H1 (cell line): ENCODE results near the gene LDB1. TPM values are rescaled to one million over a fixed set of nuclear protein-coding genes. Genes with fewer than 3 reads are reported as not detected.
A peak's percentile ranks its signal among the peaks of the same experiment; 100 is the strongest.

Experiments used
- ATF2 ChIP-seq: IDR thresholded peaks from 2 replicates; pipeline ENCODE4 v1.6.1; 2012; ENCODE audit warnings: low read length, inconsistent platforms
- BRCA1 ChIP-seq: IDR thresholded peaks from 2 replicates; pipeline ENCODE4 v1.6.1; 2012; ENCODE audit warnings: low read depth, low read length, improper control_type of control experiment
- CREB1 ChIP-seq: IDR thresholded peaks from 2 replicates; pipeline ENCODE4 v1.6.1; 2012; ENCODE audit warnings: inconsistent platforms
- CTBP2 ChIP-seq: IDR thresholded peaks from 2 replicates; pipeline ENCODE4 v1.7.0; 2011; ENCODE audit warnings: borderline replicate concordance, mild to moderate bottlenecking, moderate library complexity, mixed read lengths, low read length; ENCODE audit not compliant: insufficient read depth, insufficient read length
- CTCF ChIP-seq, 3 experiments: IDR thresholded peaks; 1 replicate in 2 of 3; 2 replicates in 1 of 3; pipeline versions ENCODE4 v1.5.1 to v1.6.1; 2011; ENCODE audit warnings: low read length in 3 of 3, mild to moderate bottlenecking in 3 of 3, inconsistent platforms in 2 of 3, low read depth in 1 of 3, moderate library complexity in 1 of 3; ENCODE audit not compliant: insufficient read depth in 1 of 3; ENCODE audit errors: control extremely low read depth in 1 of 3
- E2F6 ChIP-seq: IDR thresholded peaks from 2 replicates; pipeline ENCODE4 v1.6.1; 2012; ENCODE audit warnings: inconsistent platforms
- GTF2F1 ChIP-seq: IDR thresholded peaks from 2 replicates; pipeline ENCODE4 v1.6.1; 2012; ENCODE audit warnings: low read depth, low read length, improper control_type of control experiment, borderline replicate concordance
- HDAC6 ChIP-seq: IDR thresholded peaks from one replicate; pipeline ENCODE4 v1.7.1; 2012; ENCODE audit warnings: low read depth, mild to moderate bottlenecking, inconsistent platforms, low read length, moderate library complexity
- JUND ChIP-seq: IDR thresholded peaks from 2 replicates; pipeline ENCODE4 v1.6.1; 2011; ENCODE audit warnings: mild to moderate bottlenecking, improper control_type of control experiment, low read length
- KDM1A ChIP-seq: fragments of 200-600, 300-600 bp; sonication (generic); IDR thresholded peaks from 2 replicates; pipeline ENCODE4 v1.7.1; 2016; ENCODE audit warnings: mild to moderate bottlenecking, low read length, borderline replicate concordance
- NANOG ChIP-seq: IDR thresholded peaks from 2 replicates; pipeline ENCODE4 v1.6.1; 2011; ENCODE audit warnings: low read length, low read depth, mild to moderate bottlenecking, inconsistent platforms; ENCODE audit not compliant: insufficient read depth, poor library complexity, severe bottlenecking
- POU5F1 ChIP-seq: IDR thresholded peaks from 2 replicates; pipeline ENCODE4 v1.6.1; 2011; ENCODE audit warnings: low read depth, mild to moderate bottlenecking, low read length, moderate library complexity
- RFX5 ChIP-seq: IDR thresholded peaks from 2 replicates; pipeline ENCODE4 v1.6.1; 2011; ENCODE audit warnings: low read depth, low read length, improper control_type of control experiment, borderline replicate concordance
- RNF2 ChIP-seq: fragments of 200-900, 300-1000 bp; sonication (generic); IDR thresholded peaks from 2 replicates; pipeline ENCODE4 v1.7.1; 2016; ENCODE audit warnings: borderline replicate concordance, low read depth, mild to moderate bottlenecking, antibody characterized with exemption, low read length; ENCODE audit not compliant: poor library complexity, severe bottlenecking; ENCODE audit errors: missing control alignments
- TEAD4 ChIP-seq: IDR thresholded peaks from 2 replicates; pipeline ENCODE4 v1.6.1; 2012; ENCODE audit warnings: low read depth, low read length, inconsistent platforms, mixed read lengths
- USF2 ChIP-seq: IDR thresholded peaks from 2 replicates; pipeline ENCODE4 v1.6.1; 2011; ENCODE audit warnings: low read length, improper control_type of control experiment
- ZNF274 ChIP-seq: IDR thresholded peaks from 2 replicates; pipeline ENCODE4 v1.7.0; 2012; ENCODE audit warnings: low read length, borderline replicate concordance; ENCODE audit errors: extremely low read depth
- polyA plus RNA-seq, 7 experiments: library from polyadenylated mRNA; depleted of rRNA in 3 of 7; stranded (reverse) in 5 of 7; unstranded in 2 of 7; fragments of >200 nt in 5 of 7; fragments of 200-250 nt in 2 of 7; gene quantifications; 1 replicate in 5 of 7; 2 replicates in 1 of 7; 4 replicates in 1 of 7; pipeline versions ENCODE4 v1.2.1 to v1.2.3, GENCODE V29; 2011 to 2013; ENCODE audit warnings: missing spikeins in 2 of 7, mixed read lengths in 2 of 7
- total RNA-seq: library from RNA; stranded (reverse); fragmentation: NEBNext Ultra II Directional; extraction: Animal tissue kit (Norgen Biotek cat#: 25700); gene quantifications from 2 replicates; pipeline ENCODE4 v1.2.1, GENCODE V29; 2021

Gene LDB1
- total and polyA plus RNA-seq, 2 of the 8 experiments (the other 6 are each of a cell fraction or from before 2014, with no cell fraction given): 88.4 to 138 TPM

DNA sequence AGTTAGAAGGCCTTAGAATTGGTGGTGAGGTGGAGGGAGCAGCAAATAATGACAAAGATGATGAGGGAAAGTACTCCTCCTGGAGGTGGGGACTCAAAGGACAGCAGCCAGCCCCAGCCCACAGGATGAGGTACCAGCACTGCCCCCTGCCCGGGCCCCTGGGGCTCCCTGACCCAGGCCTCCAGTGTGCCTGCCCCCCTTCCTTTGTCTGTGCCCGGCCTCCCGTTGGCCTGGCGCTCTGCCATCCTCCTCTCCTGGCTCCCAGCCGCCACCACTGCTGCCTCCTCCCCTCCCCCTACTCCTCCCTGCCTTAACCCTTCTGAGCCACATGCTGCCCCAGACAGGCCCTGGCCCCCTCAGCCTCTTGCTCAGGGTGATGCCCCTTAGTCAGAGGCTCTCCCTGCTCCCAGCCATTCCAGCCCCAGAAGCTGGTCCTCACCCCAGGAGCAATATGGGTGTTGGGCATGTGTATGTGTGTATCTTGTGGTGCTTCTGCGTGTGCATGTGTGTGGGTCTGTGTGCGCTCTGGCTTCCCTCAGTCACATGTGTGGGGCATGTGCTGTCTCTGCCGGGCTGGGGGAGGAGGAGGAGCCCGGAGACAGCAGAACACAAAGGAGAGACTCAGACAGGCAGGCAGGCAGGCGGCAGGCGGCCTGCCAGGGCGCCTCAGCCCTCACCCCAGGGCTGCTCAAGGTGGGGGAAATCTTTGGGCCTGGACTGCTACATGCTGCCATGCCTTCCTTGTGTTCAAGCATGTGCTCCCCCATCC is 2.6 kb downstream of the LDB1 start (continued):
- TF ChIP-seq ATF2: no peak
- TF ChIP-seq BRCA1: no peak
- TF ChIP-seq USF2: 0 out of 2 replicates have a peak, but pooled peaks have one; percentile 15
- TF ChIP-seq CREB1: no peak; the same call in 1 of the 2 replicates
- no peak for TF ChIP-seq CTBP2
- TF ChIP-seq GTF2F1: no peak
- TF ChIP-seq NANOG: no peak
- TF ChIP-seq TEAD4: no peak
- no peak for TF ChIP-seq POU5F1
- peak; percentile 24 to 46 (median 30); a peak in 3 of 4 replicates for TF ChIP-seq CTCF (IDR thresholded peaks at IDR 0.05; ENCODE audit: control extremely low read depth in 1 of 3, insufficient read depth in 1 of 3, low read depth in 1 of 3, low read length in 3 of 3)
- TF ChIP-seq ZNF274: no peak
- TF ChIP-seq E2F6: no peak
- peak; percentile 11; the same call in 1 of the 2 replicates for TF ChIP-seq KDM1A
- TF ChIP-seq JUND: no peak
- TF ChIP-seq RNF2: no peak
- no peak for TF ChIP-seq RFX5
- TF ChIP-seq HDAC6: no peak
